GM18951 (cell line): ENCODE results near the gene NCAPG2.

Experiments
- POLR2A ChIP-seq: IDR thresholded peaks from 4 replicates; pipeline ENCODE4 v1.6.1; 2011; ENCODE audit warnings: mild to moderate bottlenecking; ENCODE audit not compliant: insufficient read length, insufficient read depth; ENCODE audit errors: extremely low read depth
- in situ Hi-C: fragments of 300-500 bp; cut with MboI; formaldehyde crosslinking; loops from one replicate; pipeline ENCODE4 v1.12.0; 2022; ENCODE audit warnings: low sequenced_read_pairs, mixed read lengths, inconsistent platforms; ENCODE audit not compliant: unreplicated experiment

Gene NCAPG2

DNA sequence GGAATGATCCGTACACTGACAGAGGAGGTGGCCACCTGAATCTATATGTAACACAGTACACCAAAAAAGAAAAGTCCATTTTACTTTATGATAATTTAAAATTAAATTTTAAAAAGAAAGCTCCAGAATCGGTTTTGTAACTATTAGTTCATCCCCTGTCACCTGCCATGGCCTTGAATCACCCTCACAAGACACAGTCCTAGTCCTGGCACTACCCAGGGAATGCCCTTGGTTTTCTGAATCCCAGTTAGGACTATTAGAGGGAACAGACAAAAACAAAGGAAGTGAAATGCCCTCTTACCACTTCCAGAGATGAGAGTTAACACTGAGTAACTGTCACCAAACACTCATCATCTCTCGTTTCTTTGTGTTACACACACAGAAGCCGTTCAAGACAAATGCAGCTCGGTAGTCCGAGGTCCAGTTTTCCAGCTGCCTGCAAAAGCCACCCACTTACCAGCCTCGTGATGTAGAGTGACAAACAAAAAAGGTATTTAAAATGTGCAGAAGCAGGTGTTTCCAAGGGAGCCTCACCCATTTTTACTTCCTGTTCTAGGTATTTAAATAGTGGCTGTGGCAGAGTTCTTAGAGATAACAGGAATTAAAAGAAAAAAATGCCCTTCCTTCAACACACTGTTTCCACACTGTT is 123.0 kb downstream of the NCAPG2 start:
- no peak for TF ChIP-seq POLR2A

More for the DNA sequence above, 123.0 kb downstream of the NCAPG2 start:
- in situ Hi-C loops: no loop called here
